NCI-H2171 treated with DMSO at 0.1 percent for 48 hours (cell line): ENCODE measurements around the gene OR4C5.
"Not testable (repeated sequence)": the region's sequence is repeated elsewhere in the genome, so short reads cannot be mapped to it uniquely, and the experiment has no call there.

Source experiments
- DNase-seq: peaks from one replicate; lab custom pipeline; 2025; lab: John Stamatoyannopoulos, UW

Gene OR4C5

GRCh38 chr11:48366365-48366764, at the start of gene OR4C5:
OR4C5 (minus strand) TSS chr11:48366465; CDS start chr11:48366465, 0 bp downstream.
- no peak for DNase-seq

GRCh38 chr11:48384670-48385069, 18.4 kb upstream of the OR4C5 start:
- DNase-seq = no peak

GRCh38 chr11:48384151-48384550, 17.9 kb upstream of the OR4C5 start:
- DNase-seq = not testable (repeated sequence)

GRCh38 chr11:48361289-48361688, 5.0 kb downstream of the OR4C5 start:
- not testable (repeated sequence) for DNase-seq

- no peak for DNase-seq
These were observed 11.6 kb downstream of the OR4C5 start for GRCh38 chr11:48354677-48355076.

GRCh38 chr11:48354013-48354412, 12.3 kb downstream of the OR4C5 start:
- DNase-seq = no peak

GRCh38 chr11:48346286-48346685, 20.0 kb downstream of the OR4C5 start:
- DNase-seq = not testable (repeated sequence)

GRCh38 chr11:48342505-48342904, 23.8 kb downstream of the OR4C5 start:
- DNase-seq = not testable (repeated sequence)

GRCh38 chr11:48341466-48341865, 24.8 kb downstream of the OR4C5 start:
- no peak for DNase-seq

- DNase-seq = not testable (repeated sequence)
These were observed 41.6 kb downstream of the OR4C5 start, which contains the start of gene OR4C3 for GRCh38 chr11:48324620-48325019. OR4C3 (plus strand) TSS chr11:48324920; CDS start chr11:48325022, 102 bp downstream.

GRCh38 chr11:48319813-48320212, 46.5 kb downstream of the OR4C5 start:
- not testable (repeated sequence) for DNase-seq
